Skeletal muscle cell (primary cell): Measurements from ENCODE around the gene CASKIN2.

Experiments
- DNase-seq: peaks from one replicate; pipeline ENCODE4 v3.0.0-alpha.2; 2010; ENCODE audit warnings: low read depth
- H3K4me3 ChIP-seq: 2 replicates; pipeline ENCODE4 v1.5.1; 2011; ENCODE audit warnings: low read depth, mild to moderate bottlenecking, control low read depth, low read length, moderate library complexity

Gene CASKIN2

GRCh38 chr17:75548813-75549212, 33.5 kb upstream of the CASKIN2 start:
- no peak for DNase-seq
- no peak overlapping the region for H3K4me3 ChIP-seq

DNA sequence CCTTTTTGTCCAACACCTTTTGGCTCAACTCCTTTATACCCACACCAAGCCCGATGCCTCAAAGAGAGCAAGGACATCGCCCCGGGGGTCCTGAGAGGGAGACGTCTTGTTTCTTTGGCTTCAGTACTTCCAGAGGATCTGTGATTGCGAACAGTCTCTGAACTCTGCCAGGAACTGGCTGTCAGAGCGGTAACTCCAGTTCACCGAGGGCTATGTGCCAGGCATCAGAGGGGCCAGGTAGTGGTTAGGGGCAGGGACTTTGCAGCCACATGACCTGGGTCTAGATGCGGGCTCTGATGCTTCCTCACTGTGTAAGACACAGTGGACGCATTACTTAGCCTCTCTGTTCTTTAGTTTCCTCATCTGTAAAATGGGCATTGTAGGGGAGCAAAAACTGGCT, 31.8 kb upstream of the CASKIN2 start:
- H3K4me3 ChIP-seq: no peak overlapping the region
- no peak for DNase-seq

DNA sequence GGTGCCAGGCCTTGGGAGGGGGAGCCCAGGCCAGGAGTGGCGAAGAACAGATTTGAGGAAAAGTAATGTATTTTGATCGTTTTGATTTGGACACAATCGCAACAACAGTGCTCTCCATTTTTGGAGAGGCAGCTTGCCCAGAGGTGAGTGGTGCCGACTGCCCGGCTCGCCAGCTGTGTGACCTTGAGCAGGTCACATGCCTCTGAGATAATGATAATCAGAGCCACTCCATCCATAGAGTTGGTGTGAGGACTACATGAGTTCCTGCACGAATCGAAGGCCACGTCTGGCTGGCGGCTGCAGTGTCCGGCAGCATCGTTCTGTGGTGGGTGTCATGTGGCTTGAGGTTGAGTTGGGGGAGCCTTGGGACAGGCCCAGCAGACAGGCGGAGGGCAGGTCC, 30.8 kb upstream of the CASKIN2 start:
- no peak for DNase-seq
- no peak overlapping the region for H3K4me3 ChIP-seq

GRCh38 chr17:75544250-75544649, 28.9 kb upstream of the CASKIN2 start:
- H3K4me3 ChIP-seq: no peak overlapping the region
- DNase-seq: no peak

DNA sequence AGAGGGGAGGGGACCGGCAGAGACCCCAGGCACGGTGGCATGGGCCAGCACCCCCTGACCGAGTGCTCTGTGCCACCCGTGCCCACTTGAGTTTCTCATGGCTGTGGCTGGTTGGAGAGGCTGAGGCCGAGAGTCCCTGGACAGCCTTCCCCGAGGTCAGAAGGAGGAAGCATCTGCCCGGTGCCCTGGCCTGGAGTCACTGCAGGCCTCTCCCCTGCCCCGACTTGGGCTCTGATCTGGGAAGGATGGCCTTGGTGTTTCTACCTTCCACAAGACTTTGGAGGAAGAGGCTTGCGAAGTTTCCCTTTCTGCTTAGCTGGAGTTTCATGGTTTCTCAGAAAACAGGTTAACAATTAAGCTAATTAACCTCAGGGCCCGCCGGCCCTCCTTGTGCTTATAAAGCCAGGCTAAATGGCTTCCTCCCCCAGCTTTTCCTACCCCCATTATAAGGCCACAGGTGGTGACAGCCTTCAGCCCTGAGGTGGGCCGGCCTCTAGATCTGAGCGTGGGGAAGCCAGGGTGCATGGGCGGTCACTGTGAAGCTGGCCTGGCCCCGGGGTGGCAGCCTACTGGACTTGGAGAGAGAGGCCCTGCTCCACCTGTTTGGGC, 27.5 kb upstream of the CASKIN2 start:
- DNase-seq: no peak
- H3K4me3 ChIP-seq: no peak overlapping the region

- no peak overlapping the region for H3K4me3 ChIP-seq
- no peak for DNase-seq
Measured at GRCh38 chr17:75542229-75542628, 26.9 kb upstream of the CASKIN2 start.

- no peak overlapping the region for H3K4me3 ChIP-seq
Measured at GRCh38 chr17:75540923-75541503, 25.7 kb upstream of the CASKIN2 start.

GRCh38 chr17:75539967-75540729, 24.8 kb upstream of the CASKIN2 start:
- no peak overlapping the region for H3K4me3 ChIP-seq
- no peak for DNase-seq

More at GRCh38 chr17:75540923-75541503, 25.7 kb upstream of the CASKIN2 start:
- no peak for DNase-seq

- no peak for DNase-seq
- H3K4me3 ChIP-seq: no peak overlapping the region
Measured at GRCh38 chr17:75536366-75536765, 21.0 kb upstream of the CASKIN2 start.

GRCh38 chr17:75535871-75536270, 20.5 kb upstream of the CASKIN2 start:
- no peak for DNase-seq
- no peak overlapping the region for H3K4me3 ChIP-seq

DNA sequence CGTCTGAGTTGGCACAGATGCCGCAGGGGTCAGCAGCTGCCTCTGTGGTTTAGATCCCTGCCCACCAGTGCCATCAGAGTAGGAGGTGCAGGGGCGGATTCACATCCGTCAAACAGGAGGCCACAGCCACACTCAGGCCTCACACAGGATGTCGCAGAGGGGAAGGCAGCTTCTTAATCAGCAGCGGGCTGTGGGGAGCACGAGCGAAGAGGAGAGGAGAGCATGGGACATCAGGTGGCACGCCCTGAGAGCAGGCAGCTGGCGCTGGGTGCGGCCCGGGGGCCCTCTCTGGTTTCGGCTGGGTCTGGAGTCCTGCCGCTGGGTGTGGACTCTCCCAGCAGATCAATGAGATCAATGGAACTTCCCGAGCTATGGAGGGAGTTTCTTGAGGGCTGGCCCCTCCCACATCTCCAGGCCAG, 19.8 kb upstream of the CASKIN2 start:
- DNase-seq: no peak
- no peak overlapping the region for H3K4me3 ChIP-seq

GRCh38 chr17:75531721-75532072, 16.4 kb upstream of the CASKIN2 start:
- DNase-seq: no peak
- H3K4me3 ChIP-seq: no peak overlapping the region

DNA sequence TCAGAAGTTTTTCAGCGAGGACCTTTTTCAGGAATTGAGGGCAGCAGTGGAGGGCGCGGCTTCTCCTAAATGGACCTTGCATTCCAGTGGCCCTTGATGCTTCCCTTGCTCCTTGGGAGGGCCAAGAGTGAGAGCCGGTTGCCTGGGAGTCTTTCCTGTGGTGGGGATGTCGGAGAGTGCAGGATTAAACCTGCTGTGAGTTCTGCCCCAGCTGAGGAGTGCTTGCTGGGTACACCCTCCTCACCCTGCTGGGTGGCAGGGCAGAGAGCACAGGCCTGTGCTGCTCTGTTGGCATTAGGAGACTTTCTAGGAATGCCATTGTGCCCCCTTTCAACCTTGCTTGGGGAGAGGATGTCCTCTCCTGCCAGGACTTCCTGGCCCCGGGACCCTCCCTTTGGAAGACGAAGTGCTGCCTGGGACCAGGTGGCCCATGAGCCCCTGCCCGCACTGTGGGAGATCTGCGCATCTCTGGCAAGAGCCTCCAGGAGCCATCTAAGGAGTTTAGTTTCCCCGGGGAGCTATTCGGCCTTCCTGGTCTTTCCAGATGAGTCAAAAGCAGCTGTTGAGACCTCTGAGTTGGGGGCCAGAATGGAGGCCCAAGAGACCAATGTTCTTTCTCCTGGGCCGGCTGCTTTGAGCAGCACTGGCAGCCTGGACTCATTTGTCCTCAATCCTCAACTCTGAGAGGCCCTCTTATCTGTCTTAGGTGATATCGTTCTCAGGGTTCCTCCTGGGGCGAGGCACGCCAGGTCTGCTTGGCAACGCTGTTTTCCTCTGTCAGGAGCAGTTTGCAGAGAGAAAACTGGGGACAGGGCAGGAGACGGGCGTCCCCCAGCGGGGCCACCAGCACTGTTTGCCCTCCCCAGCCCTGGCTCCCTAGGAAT, 15.7 kb upstream of the CASKIN2 start:
- H3K4me3 ChIP-seq: no peak overlapping the region
- no peak for DNase-seq

GRCh38 chr17:75526555-75527270, 11.4 kb upstream of the CASKIN2 start:
- no peak for DNase-seq
- no peak overlapping the region for H3K4me3 ChIP-seq

GRCh38 chr17:75525806-75526554, 10.6 kb upstream of the CASKIN2 start:
- H3K4me3 ChIP-seq: peak overlapping the region; percentile 49
- no peak for DNase-seq

DNA sequence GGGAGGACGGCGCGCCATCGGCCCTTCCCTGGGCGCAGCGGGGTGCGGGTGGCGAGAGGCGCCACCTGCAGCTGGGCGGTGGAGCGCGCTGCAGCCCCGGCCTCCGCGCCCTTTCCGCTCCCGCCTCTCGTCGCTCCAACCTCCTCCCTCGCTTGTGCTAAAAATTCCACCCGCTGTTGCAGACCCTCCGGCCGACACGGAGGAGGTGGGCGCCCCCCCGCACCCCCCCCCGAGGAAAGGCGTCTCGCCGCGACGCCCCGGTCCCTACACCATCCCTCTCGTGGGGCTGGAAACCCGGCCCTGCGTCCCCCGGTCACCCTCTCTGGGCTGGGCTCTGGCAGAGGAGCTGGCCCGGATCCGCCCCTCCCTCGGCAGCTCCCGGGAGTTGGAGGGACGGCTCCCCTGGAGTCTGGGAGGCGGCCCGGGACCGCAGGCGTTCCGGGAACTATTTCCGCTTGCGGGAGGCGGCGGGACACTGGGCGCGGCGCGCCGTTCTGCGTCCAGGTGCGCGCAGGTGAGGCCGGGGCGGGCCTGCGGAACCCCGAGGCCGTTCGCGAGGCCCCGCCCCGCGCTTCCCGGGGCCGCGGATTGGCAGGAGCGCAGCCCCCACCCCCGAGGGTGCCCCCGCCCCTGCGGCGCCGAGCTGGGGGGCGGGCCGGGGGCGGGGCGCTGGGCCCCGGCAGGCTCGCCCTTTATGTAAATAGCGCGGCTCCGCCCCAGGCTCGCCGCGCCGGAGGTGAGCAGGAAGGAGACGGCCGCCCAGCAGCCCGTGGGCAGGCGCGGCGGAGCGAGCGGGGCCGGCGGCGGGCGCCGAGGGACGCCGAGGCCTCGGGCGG, 9.9 kb upstream of the CASKIN2 start, which contains the start of gene LLGL2:
Gene LLGL2 (plus strand): TSS at position 728 of the 836 bp plus-strand sequence. CDS start 17,730 bp downstream, outside the sequence.
- DNase-seq: no peak

GRCh38 chr17:75524269-75524969, 9.1 kb upstream of the CASKIN2 start:
- no peak for DNase-seq
- H3K4me3 ChIP-seq: peak overlapping the region; percentile 49

More for the DNA sequence above, 9.9 kb upstream of the CASKIN2 start, which contains the start of gene LLGL2:
- peak within 1 kb of the TSS; percentile 49 for H3K4me3 ChIP-seq
